ENCODE results near the gene HIRA. TPM values are rescaled to one million over a fixed set of nuclear protein-coding genes. Genes with fewer than 3 reads are reported as not detected.

HIRA gene
- total RNA-seq, 2 donors from 2014 or later = 10.6 to 12.9 TPM

DNA sequence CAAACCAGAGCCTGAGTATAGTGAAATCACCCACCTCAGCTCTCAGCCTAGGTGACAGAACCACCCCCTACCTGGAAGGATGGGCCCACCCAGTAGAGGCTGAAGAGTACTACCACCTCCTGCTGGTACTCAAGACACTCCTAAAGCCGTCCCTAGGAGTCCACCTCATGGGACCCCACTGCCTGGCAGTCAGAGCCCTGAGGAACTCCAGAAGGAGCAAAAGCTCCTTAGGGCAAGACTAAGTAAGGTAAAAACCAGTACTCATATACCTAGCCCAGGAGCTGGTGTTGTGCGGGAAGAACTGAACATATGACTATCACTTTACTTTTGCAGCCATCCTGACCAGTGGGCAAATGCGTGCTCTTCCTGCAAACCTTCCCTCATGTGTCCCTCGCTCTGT lies 36.3 kb downstream of the HIRA start:
- H3K4me3 ChIP-seq = no peak overlapping the region
- ATAC-seq = no peak
- 94 to 100% methylated on average over 3 to 4 of the region's 4 CpGs for whole genome bisulfite sequencing, 2 donors
- no peak for TF ChIP-seq POLR2A (IDR thresholded peaks at IDR 0.05)
- TF ChIP-seq, protein P1, sequence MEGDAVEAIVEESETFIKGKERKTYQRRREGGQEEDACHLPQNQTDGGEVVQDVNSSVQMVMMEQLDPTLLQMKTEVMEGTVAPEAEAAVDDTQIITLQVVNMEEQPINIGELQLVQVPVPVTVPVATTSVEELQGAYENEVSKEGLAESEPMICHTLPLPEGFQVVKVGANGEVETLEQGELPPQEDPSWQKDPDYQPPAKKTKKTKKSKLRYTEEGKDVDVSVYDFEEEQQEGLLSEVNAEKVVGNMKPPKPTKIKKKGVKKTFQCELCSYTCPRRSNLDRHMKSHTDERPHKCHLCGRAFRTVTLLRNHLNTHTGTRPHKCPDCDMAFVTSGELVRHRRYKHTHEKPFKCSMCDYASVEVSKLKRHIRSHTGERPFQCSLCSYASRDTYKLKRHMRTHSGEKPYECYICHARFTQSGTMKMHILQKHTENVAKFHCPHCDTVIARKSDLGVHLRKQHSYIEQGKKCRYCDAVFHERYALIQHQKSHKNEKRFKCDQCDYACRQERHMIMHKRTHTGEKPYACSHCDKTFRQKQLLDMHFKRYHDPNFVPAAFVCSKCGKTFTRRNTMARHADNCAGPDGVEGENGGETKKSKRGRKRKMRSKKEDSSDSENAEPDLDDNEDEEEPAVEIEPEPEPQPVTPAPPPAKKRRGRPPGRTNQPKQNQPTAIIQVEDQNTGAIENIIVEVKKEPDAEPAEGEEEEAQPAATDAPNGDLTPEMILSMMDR (IDR thresholded peaks at IDR 0.05) = no peak
- H3K36me3 ChIP-seq (replicated peaks in 1 of 2; ENCODE audit: insufficient read depth in 1 of 2, low read depth in 2 of 2) = peaks cover 0 to 27% of the 10 kb centered on the region in 2 donors
- no peaks in the 10 kb centered on the region for H3K27me3 ChIP-seq
- DNase-seq = no peak
- no peaks in the 10 kb centered on the region for H3K9me3 ChIP-seq
- H3K27ac ChIP-seq = no peak overlapping the region
- intact Hi-C loops (cut with DNase I) = no loop called here
- H3K4me1 ChIP-seq = no peaks in the 10 kb centered on the region

DNA sequence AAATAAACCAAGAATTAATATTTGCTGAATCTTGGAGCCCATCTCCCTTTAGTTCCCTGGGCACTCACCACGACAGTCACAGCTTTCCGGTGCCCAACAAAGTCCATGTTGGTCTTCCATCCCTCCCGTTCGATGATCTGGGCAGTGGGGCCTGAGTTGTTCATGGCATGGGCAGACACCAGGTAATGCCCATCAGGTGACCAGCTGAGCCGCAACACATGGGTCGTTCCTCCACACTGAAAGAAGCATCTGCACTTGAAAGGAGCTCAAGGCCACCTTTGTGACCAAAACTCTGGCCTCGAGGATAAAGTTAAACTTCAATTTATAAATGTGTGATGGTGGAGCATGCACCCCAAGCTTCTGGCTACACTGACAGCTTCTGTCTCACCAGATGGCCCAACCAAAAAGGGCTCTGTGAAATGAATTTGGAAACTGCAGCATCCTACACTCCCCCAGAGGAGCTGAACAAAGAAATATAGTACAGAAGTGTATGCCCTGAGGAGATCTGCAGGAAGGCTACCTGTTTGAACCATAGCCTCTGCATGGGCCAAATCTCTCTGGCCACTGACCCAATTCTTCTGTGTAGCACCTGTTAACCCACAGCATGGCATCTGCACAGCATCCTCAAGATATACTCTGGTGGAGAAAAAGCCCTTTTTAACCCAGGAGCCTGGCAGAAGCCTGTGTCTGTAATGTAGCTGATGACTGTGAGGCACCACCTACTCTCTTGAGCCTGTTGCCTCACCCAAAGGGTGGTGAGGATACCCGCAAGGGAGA lies 37.1 kb downstream of the HIRA start:
- DNase-seq = no peak
- 83 to 85% methylated on average over 8 of the region's 8 CpGs for WGBS, 2 donors

DNA sequence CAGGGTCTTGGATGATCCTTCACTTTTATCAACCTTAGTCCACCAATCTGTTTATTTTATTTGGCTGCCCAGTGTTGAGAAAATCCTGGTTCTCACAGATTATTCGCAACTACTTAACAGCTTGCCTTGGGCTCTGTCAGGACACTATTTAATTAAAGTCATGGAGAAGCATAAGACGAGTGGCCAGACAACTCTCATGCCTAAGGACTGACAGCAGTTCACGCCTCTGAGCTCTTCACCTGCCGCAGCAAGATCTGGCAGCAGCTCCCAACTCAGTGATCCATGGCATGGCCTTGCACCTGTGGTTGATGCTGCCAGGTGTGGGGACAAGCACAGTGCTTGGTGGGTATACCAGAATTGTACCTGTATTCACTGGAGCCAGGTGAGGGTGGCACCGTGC lies 37.8 kb downstream of the HIRA start:
- no peaks in the 10 kb centered on the region for H3K4me1 ChIP-seq
- no peak for TF ChIP-seq POLR2A (IDR thresholded peaks at IDR 0.05)
- TF ChIP-seq, protein P1 (IDR thresholded peaks at IDR 0.05) = no peak
- H3K27me3 ChIP-seq = no peaks in the 10 kb centered on the region
- no peak overlapping the region for H3K27ac ChIP-seq
- no peak for DNase-seq
- no peak for ATAC-seq
- WGBS, 2 donors = 77 to 79% methylated on average over 5 of the region's 5 CpGs
- peaks cover 0 to 28% of the 10 kb centered on the region in 2 donors for H3K36me3 ChIP-seq (replicated peaks in 1 of 2; ENCODE audit: insufficient read depth in 1 of 2, low read depth in 2 of 2)
- H3K4me3 ChIP-seq = no peak overlapping the region
- intact Hi-C loops (cut with DNase I) = no loop called here
- H3K9me3 ChIP-seq = no peaks in the 10 kb centered on the region

More for the DNA sequence above, 37.1 kb downstream of the HIRA start:
- Histone ChIP-seq H3K36me3 (replicated peaks in 1 of 2; ENCODE audit: insufficient read depth in 1 of 2, low read depth in 2 of 2) (peaks cover 0 to 28% of the 10 kb centered on the region in 2 donors), H3K4me1 (no peaks in the 10 kb centered on the region), H3K27ac (no peak overlapping the region), H3K27me3 (no peaks in the 10 kb centered on the region), H3K9me3 (no peaks in the 10 kb centered on the region), H3K4me3 (no peak overlapping the region)
- intact Hi-C loops (cut with DNase I) = no loop called here
- no peak for TF ChIP-seq POLR2A (IDR thresholded peaks at IDR 0.05)
- ATAC-seq = no peak

DNA sequence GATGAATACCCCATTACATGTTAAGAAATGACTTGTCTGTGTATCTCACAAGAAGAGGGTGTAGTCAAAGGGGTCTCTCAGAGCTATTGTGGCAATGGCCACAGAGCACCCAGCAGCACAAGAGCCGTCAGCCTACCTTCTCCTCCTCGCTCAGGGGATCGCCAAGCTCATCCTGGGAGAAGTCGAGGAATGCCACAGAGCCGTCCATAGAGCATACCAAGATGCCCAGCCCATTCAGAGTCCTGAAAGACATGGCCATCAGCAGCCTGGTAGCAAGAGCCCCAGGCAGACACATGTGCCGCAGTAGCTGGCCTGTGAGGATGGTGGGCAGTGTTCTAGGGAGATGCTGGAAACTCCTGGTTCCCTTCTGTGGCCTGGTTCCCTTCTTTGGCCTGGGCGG lies 44.0 kb downstream of the HIRA start:
- Histone ChIP-seq H3K4me1 (no peaks in the 10 kb centered on the region), H3K9me3 (no peaks in the 10 kb centered on the region), H3K27me3 (no peaks in the 10 kb centered on the region), H3K4me3 (no peak overlapping the region), H3K27ac (no peak overlapping the region), H3K36me3 (replicated peaks in 1 of 2; ENCODE audit: insufficient read depth in 1 of 2, low read depth in 2 of 2) (peaks cover 0 to 27% of the 10 kb centered on the region in 2 donors)
- ATAC-seq (no peak), DNase-seq (no peak)
- TF ChIP-seq, protein P1 (IDR thresholded peaks at IDR 0.05) = no peak
- TF ChIP-seq POLR2A (IDR thresholded peaks at IDR 0.05) = no peak
- intact Hi-C loops (cut with DNase I) = no loop called here
- WGBS, 2 donors = 94 to 98% methylated on average over 7 of the region's 7 CpGs

DNA sequence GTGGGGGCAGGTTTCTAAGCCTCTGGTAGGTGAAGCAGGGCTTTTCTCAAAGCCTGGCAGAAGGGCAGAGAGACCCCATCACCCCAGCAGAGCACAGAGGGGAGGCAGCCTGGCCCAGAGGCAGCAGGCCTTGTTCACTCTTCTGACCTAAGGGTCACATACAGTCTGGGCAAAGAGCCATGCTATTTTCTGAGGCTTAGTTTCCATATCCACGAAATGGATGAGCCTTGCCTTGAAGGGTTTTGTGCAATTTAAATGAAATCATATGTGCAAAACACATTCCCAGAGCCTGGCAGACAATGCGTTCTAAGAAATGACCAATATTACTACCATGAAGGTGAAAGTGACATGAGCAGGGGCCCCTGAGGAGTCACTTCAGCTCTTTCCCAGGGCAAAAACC lies 44.5 kb downstream of the HIRA start:
- intact Hi-C loops (cut with DNase I) = no loop called here
- no peak for ATAC-seq
- Histone ChIP-seq H3K27me3 (no peaks in the 10 kb centered on the region), H3K4me1 (no peaks in the 10 kb centered on the region), H3K9me3 (no peaks in the 10 kb centered on the region), H3K27ac (no peak overlapping the region), H3K4me3 (no peak overlapping the region), H3K36me3 (replicated peaks in 1 of 2; ENCODE audit: insufficient read depth in 1 of 2, low read depth in 2 of 2) (peaks cover 0 to 27% of the 10 kb centered on the region in 2 donors)
- TF ChIP-seq POLR2A (IDR thresholded peaks at IDR 0.05) = no peak
- TF ChIP-seq, protein P1 (IDR thresholded peaks at IDR 0.05) = no peak
- WGBS, 2 donors = 72 to 86% methylated on average over 2 of the region's 2 CpGs
- DNase-seq = no peak
